Smooth muscle cell (in vitro differentiated cells): ENCODE measurements around the gene SDR39U1. TPM values are rescaled to one million over a fixed set of nuclear protein-coding genes. Genes with fewer than 3 reads are reported as not detected.

Experiments
- DNase-seq: peaks from one replicate; lab custom pipeline; 2025; ENCODE audit not compliant: unreplicated experiment; lab: John Stamatoyannopoulos, UW
- H2AFZ ChIP-seq: fragments of 200-600 bp; sonication (generic); 2 replicates; pipeline ENCODE4 v1.6.0; 2016; ENCODE audit warnings: antibody characterized with exemption, low read depth, mild to moderate bottlenecking
- H3F3A ChIP-seq: fragments of 200-600 bp; sonication (generic); 2 replicates; pipeline ENCODE4 v1.6.0; 2017; ENCODE audit warnings: antibody characterized with exemption, low read depth
- H3K27ac ChIP-seq: fragments of 200-600 bp; sonication (generic); 2 replicates; pipeline ENCODE4 v1.5.1; 2016; ENCODE audit warnings: low read depth, mild to moderate bottlenecking
- H3K27me3 ChIP-seq: fragments of 200-600 bp; sonication (generic); 2 replicates; pipeline ENCODE4 v1.6.1; 2016; ENCODE audit warnings: low read depth, mild to moderate bottlenecking
- H3K36me3 ChIP-seq: fragments of 200-600 bp; sonication (generic); 2 replicates; pipeline ENCODE4 v1.5.1; 2016; ENCODE audit warnings: low read depth
- H3K4me1 ChIP-seq: fragments of 200-600 bp; sonication (generic); 2 replicates; pipeline ENCODE4 v1.5.1; 2016; ENCODE audit warnings: low read depth
- H3K4me2 ChIP-seq: fragments of 200-600 bp; sonication (generic); 2 replicates; pipeline ENCODE4 v1.6.0; 2016; ENCODE audit warnings: mild to moderate bottlenecking
- H3K4me3 ChIP-seq: fragments of 200-600 bp; sonication (generic); 2 replicates; pipeline ENCODE4 v1.5.1; 2016; ENCODE audit warnings: mild to moderate bottlenecking
- H3K79me2 ChIP-seq: fragments of 200-600 bp; sonication (generic); 2 replicates; pipeline ENCODE4 v1.6.0; 2016; ENCODE audit warnings: low read depth, mild to moderate bottlenecking
- H3K9ac ChIP-seq: fragments of 200-600 bp; sonication (generic); 2 replicates; pipeline ENCODE4 v1.6.0; 2016; ENCODE audit warnings: low read depth
- H3K9me3 ChIP-seq: fragments of 200-600 bp; sonication (generic); replicated peaks from 2 replicates; pipeline ENCODE4 v1.5.1; 2016; ENCODE audit warnings: low read depth
- H4K20me1 ChIP-seq: fragments of 200-600 bp; sonication (generic); 2 replicates; pipeline ENCODE4 v1.6.0; 2016; ENCODE audit warnings: low read depth
- CTCF ChIP-seq: fragments of 200-600 bp; sonication (generic); IDR thresholded peaks from 2 replicates; pipeline ENCODE4 v1.5.1; 2017; ENCODE audit warnings: borderline replicate concordance, mild to moderate bottlenecking, antibody characterized with exemption; ENCODE audit not compliant: insufficient read depth, poor library complexity, severe bottlenecking
- WGBS: methylation state at CpG from one replicate; pipeline ENCODE4 v1.1.7; 2016; ENCODE audit warnings: low lambda C conversion rate; 5-methylcytosine and 5-hydroxymethylcytosine counted together
- polyA plus RNA-seq: library from polyadenylated mRNA; unstranded; fragments of >200 nt; fragmentation: Nextera tagmentation; extraction: Ambion mirVana; gene quantifications from 2 replicates; pipeline ENCODE4 v1.2.1, GENCODE V29; 2016
- total RNA-seq: library from RNA; depleted of rRNA; stranded (reverse); fragments of >200 nt; gene quantifications from 2 replicates; pipeline ENCODE4 v1.2.3, GENCODE V29; 2014

The SDR39U1 gene
- total and polyA plus RNA-seq, 2 experiments from 2014 or later = 21.6 to 62.6 TPM

- Histone ChIP-seq H3K9ac (no peak overlapping the region), H2AFZ (no peak overlapping the region), H3K27me3 (no peaks in the 10 kb centered on the region), H3F3A (peaks cover 10% of the 10 kb centered on the region), H3K36me3 (no peaks in the 10 kb centered on the region), H3K4me3 (no peak overlapping the region), H3K9me3 (no peaks in the 10 kb centered on the region), H3K4me2 (no peak overlapping the region), H3K79me2 (no peaks in the 10 kb centered on the region), H3K4me1 (no peaks in the 10 kb centered on the region), H3K27ac (no peak overlapping the region), H4K20me1 (no peaks in the 10 kb centered on the region)
- DNase-seq = no peak
- TF ChIP-seq CTCF = no peak
- WGBS = 91% methylated on average over 6 of the region's 6 CpGs
Measured at GRCh38 chr14:24418492-24418873, 24.1 kb downstream of the SDR39U1 start.

GRCh38 chr14:24417832-24418491, 24.6 kb downstream of the SDR39U1 start:
- H3K36me3 ChIP-seq = no peaks in the 10 kb centered on the region
- no peaks in the 10 kb centered on the region for H3K27me3 ChIP-seq
- H3K4me3 ChIP-seq = no peak overlapping the region
- no peak overlapping the region for H3K9ac ChIP-seq
- H3K4me1 ChIP-seq = no peaks in the 10 kb centered on the region
- WGBS = 88% methylated on average over 6 of the region's 6 CpGs
- no peaks in the 10 kb centered on the region for H4K20me1 ChIP-seq
- TF ChIP-seq CTCF = no peak
- peaks cover 10% of the 10 kb centered on the region for H3F3A ChIP-seq
- H3K27ac ChIP-seq = no peak overlapping the region
- no peak overlapping the region for H2AFZ ChIP-seq
- no peaks in the 10 kb centered on the region for H3K79me2 ChIP-seq
- no peak overlapping the region for H3K4me2 ChIP-seq
- no peak for DNase-seq
- no peaks in the 10 kb centered on the region for H3K9me3 ChIP-seq

- no peak for DNase-seq
Measured at GRCh38 chr14:24416932-24417619, 25.5 kb downstream of the SDR39U1 start.

More at GRCh38 chr14:24416932-24417619, 25.5 kb downstream of the SDR39U1 start:
- H3K27ac ChIP-seq = no peak overlapping the region
- H3K36me3 ChIP-seq = no peaks in the 10 kb centered on the region
- H3K4me1 ChIP-seq = no peaks in the 10 kb centered on the region
- no peak for TF ChIP-seq CTCF
- no peak overlapping the region for H3K9ac ChIP-seq
- H3F3A ChIP-seq = peaks cover 6% of the 10 kb centered on the region
- no peaks in the 10 kb centered on the region for H4K20me1 ChIP-seq
- H3K9me3 ChIP-seq = no peaks in the 10 kb centered on the region
- H3K4me2 ChIP-seq = no peak overlapping the region
- H3K4me3 ChIP-seq = no peak overlapping the region
- no peaks in the 10 kb centered on the region for H3K79me2 ChIP-seq
- no peaks in the 10 kb centered on the region for H3K27me3 ChIP-seq
- no peak overlapping the region for H2AFZ ChIP-seq
- WGBS = 95% methylated on average over 16 of the region's 16 CpGs
